Neural cell (in vitro differentiated cells): Measurements from ENCODE around the gene KIRREL3. TPM values are rescaled to one million over a fixed set of nuclear protein-coding genes. Genes with fewer than 3 reads are reported as not detected.

Experiments used
- H2AFZ ChIP-seq: fragments of 200-600, 300-800 bp; sonication (generic), shearing (Covaris generic); 2 replicates; pipeline ENCODE4 v1.6.0; 2014; ENCODE audit warnings: low read depth, mild to moderate bottlenecking, antibody characterized with exemption, low read length, moderate library complexity
- H3F3A ChIP-seq: fragments of 200-600 bp; shearing (Covaris generic); 2 replicates; pipeline ENCODE4 v1.6.1; 2016; ENCODE audit warnings: mild to moderate bottlenecking, moderate library complexity, mixed read lengths, antibody characterized with exemption, low read length; ENCODE audit not compliant: insufficient read depth, poor library complexity, severe bottlenecking
- H3K27ac ChIP-seq: fragments of 200-600, 300-800 bp; sonication (generic), shearing (Covaris generic); 2 replicates; pipeline ENCODE4 v1.5.1; 2014; ENCODE audit warnings: mild to moderate bottlenecking, low read length, moderate library complexity
- H3K27me3 ChIP-seq: fragments of 300-800, 200-600 bp; sonication (generic), shearing (Covaris generic); 2 replicates; pipeline ENCODE4 v1.6.0; 2014; ENCODE audit warnings: mild to moderate bottlenecking, low read depth, low read length, moderate library complexity; ENCODE audit not compliant: insufficient read depth
- H3K36me3 ChIP-seq: fragments of 300-800, 200-600 bp; sonication (generic), shearing (Covaris generic); 2 replicates; pipeline ENCODE4 v1.5.1; 2014; ENCODE audit warnings: mild to moderate bottlenecking, antibody characterized with exemption, low read length, moderate library complexity; ENCODE audit not compliant: insufficient read depth
- H3K4me2 ChIP-seq: fragments of 300-800, 200-600 bp; sonication (generic), shearing (Covaris generic); 2 replicates; pipeline ENCODE4 v1.6.0; 2014; ENCODE audit warnings: mild to moderate bottlenecking, low read length
- H3K4me3 ChIP-seq: fragments of 300-800, 200-600 bp; sonication (generic), shearing (Covaris generic); 2 replicates; pipeline ENCODE4 v1.5.1; 2014; ENCODE audit warnings: mild to moderate bottlenecking, low read length, moderate library complexity
- H3K79me2 ChIP-seq: fragments of 200-600 bp; shearing (Covaris generic); replicated peaks from 2 replicates; pipeline ENCODE4 v1.6.0; 2014; ENCODE audit warnings: mild to moderate bottlenecking, low read length, moderate library complexity; ENCODE audit not compliant: insufficient read depth
- H3K9ac ChIP-seq: fragments of 300-800, 200-600 bp; sonication (generic), shearing (Covaris generic); 2 replicates; pipeline ENCODE4 v1.6.1; 2016; ENCODE audit warnings: mild to moderate bottlenecking, low read length, mixed read lengths
- H3K9me2 ChIP-seq: fragments of 200-600 bp; shearing (Covaris generic); 2 replicates; pipeline ENCODE4 v1.6.1; 2016; ENCODE audit warnings: mild to moderate bottlenecking, low read length, mixed read lengths; ENCODE audit not compliant: insufficient read depth
- H3K9me3 ChIP-seq: fragments of 200-600, 300-800 bp; sonication (generic), shearing (Covaris generic); 2 replicates; pipeline ENCODE4 v1.6.1; 2016; ENCODE audit warnings: mild to moderate bottlenecking, mixed run types, low read length, moderate library complexity, mixed read lengths
- H4K20me1 ChIP-seq: fragments of 200-600 bp; shearing (Covaris generic); 2 replicates; pipeline ENCODE4 v1.6.1; 2016; ENCODE audit warnings: mild to moderate bottlenecking, mixed run types; ENCODE audit not compliant: insufficient read depth
- CTCF ChIP-seq: fragments of 450-650 bp; IDR thresholded peaks from 2 replicates; pipeline ENCODE4 v1.5.1; 2014; ENCODE audit warnings: antibody characterized with exemption, mild to moderate bottlenecking, moderate library complexity; ENCODE audit not compliant: poor library complexity, severe bottlenecking
- EP300 ChIP-seq: fragments of 450-650 bp; conservative IDR thresholded peaks from 2 replicates; pipeline ENCODE4 v1.6.1; 2014; ENCODE audit warnings: antibody characterized with exemption, mild to moderate bottlenecking, moderate library complexity; ENCODE audit not compliant: poor library complexity, severe bottlenecking
- EZH2 ChIP-seq: fragments of 200-600, 300-800 bp; shearing (Covaris generic), sonication (generic); IDR thresholded peaks from 2 replicates; pipeline ENCODE4 v1.6.1; 2014; ENCODE audit warnings: antibody characterized with exemption, low read length, borderline replicate concordance, mild to moderate bottlenecking; ENCODE audit not compliant: insufficient read depth, poor library complexity, severe bottlenecking
- MXI1 ChIP-seq: fragments of 450-650 bp; conservative IDR thresholded peaks from 2 replicates; pipeline ENCODE4 v1.6.1; 2014; ENCODE audit warnings: antibody characterized with exemption, mild to moderate bottlenecking; ENCODE audit not compliant: poor library complexity, severe bottlenecking
- POLR2AphosphoS5 ChIP-seq: IDR thresholded peaks from 2 replicates; pipeline ENCODE4 v1.6.1; 2012
- RAD21 ChIP-seq: fragments of 450-650 bp; conservative IDR thresholded peaks from 2 replicates; pipeline ENCODE4 v1.6.1; 2014; ENCODE audit warnings: antibody characterized with exemption, mild to moderate bottlenecking, moderate library complexity
- REST ChIP-seq: IDR thresholded peaks from 2 replicates; pipeline ENCODE4 v1.6.1; 2012; ENCODE audit warnings: borderline replicate concordance
- SMC3 ChIP-seq: fragments of 450-650 bp; conservative IDR thresholded peaks from 2 replicates; pipeline ENCODE4 v1.6.1; 2014; ENCODE audit warnings: antibody characterized with exemption, mild to moderate bottlenecking, moderate library complexity; ENCODE audit not compliant: poor library complexity
- TAF1 ChIP-seq: IDR thresholded peaks from 2 replicates; pipeline ENCODE4 v1.6.1; 2012; ENCODE audit warnings: low read depth
- polyA plus RNA-seq: library from polyadenylated mRNA; depleted of rRNA; stranded (reverse); fragments of >200 nt; gene quantifications from 2 replicates; pipeline ENCODE4 v1.2.3, GENCODE V29; 2014

Gene KIRREL3
- polyA plus RNA-seq, 1 donor from 2014 or later: 23.8 TPM

GRCh38 chr11:126406368-126406767 lies 594.2 kb downstream of the KIRREL3 start:
- Histone ChIP-seq H3K27me3 (no peaks in the 10 kb centered on the region), H3K27ac (no peak overlapping the region), H4K20me1 (no peaks in the 10 kb centered on the region), H3K79me2 (no peaks in the 10 kb centered on the region), H3K9me2 (no peaks in the 10 kb centered on the region), H3K9ac (no peak overlapping the region), H3K4me2 (no peak overlapping the region), H3K36me3 (no peaks in the 10 kb centered on the region), H2AFZ (no peak overlapping the region), H3F3A (no peaks in the 10 kb centered on the region), H3K4me3 (no peak overlapping the region), H3K9me3 (no peaks in the 10 kb centered on the region)
- no peak for TF ChIP-seq POLR2AphosphoS5
- no peak for TF ChIP-seq RAD21
- no peak for TF ChIP-seq EP300
- TF ChIP-seq SMC3: no peak
- TF ChIP-seq TAF1: no peak
- TF ChIP-seq REST: no peak
- TF ChIP-seq CTCF: no peak
- no peak for TF ChIP-seq EZH2
- no peak for TF ChIP-seq MXI1

GRCh38 chr11:126405906-126406305 lies 594.7 kb downstream of the KIRREL3 start:
- Histone ChIP-seq H2AFZ (no peak overlapping the region), H3K9me2 (no peaks in the 10 kb centered on the region), H3F3A (no peaks in the 10 kb centered on the region), H3K79me2 (no peaks in the 10 kb centered on the region), H4K20me1 (no peaks in the 10 kb centered on the region), H3K4me3 (no peak overlapping the region), H3K9ac (no peak overlapping the region), H3K9me3 (no peaks in the 10 kb centered on the region), H3K36me3 (no peaks in the 10 kb centered on the region), H3K27ac (no peak overlapping the region), H3K27me3 (no peaks in the 10 kb centered on the region), H3K4me2 (no peak overlapping the region)
- TF ChIP-seq POLR2AphosphoS5: no peak
- no peak for TF ChIP-seq EP300
- no peak for TF ChIP-seq CTCF
- TF ChIP-seq RAD21: no peak
- TF ChIP-seq SMC3: no peak
- no peak for TF ChIP-seq MXI1
- no peak for TF ChIP-seq REST
